ENCODE measurements around the gene TRIM24. TPM values are rescaled to one million over a fixed set of nuclear protein-coding genes. Genes with fewer than 3 reads are reported as not detected.

The TRIM24 gene
- total RNA-seq, 6 donors from 2014 or later, result 11.5 to 30.6 (median 23.7) TPM

- no peak for TF ChIP-seq POLR2AphosphoS5 (IDR thresholded peaks at IDR 0.05)
- H3K36me3 ChIP-seq, result no peaks in the 10 kb centered on the region
- no peak overlapping the region for H3K4me3 ChIP-seq
- no peak overlapping the region for H3K27ac ChIP-seq
- no peaks in the 10 kb centered on the region for H3K27me3 ChIP-seq
- no peaks in the 10 kb centered on the region for H3K9me3 ChIP-seq
- no peaks in the 10 kb centered on the region for H3K4me1 ChIP-seq
- DNase-seq (peak in 1 of 2 donors; percentile 71), ATAC-seq (ENCODE audit: low FRiP score in 2 of 2) (no peak)
- WGBS, 2 donors, result 95 to 96% methylated on average over 7 to 17 of the region's 17 CpGs
Measured at GRCh38 chr7:138440460-138440859, 19.6 kb upstream of the TRIM24 start.

- ATAC-seq (ENCODE audit: low FRiP score in 2 of 2) (no peak), DNase-seq (no peak)
- TF ChIP-seq, protein P1, sequence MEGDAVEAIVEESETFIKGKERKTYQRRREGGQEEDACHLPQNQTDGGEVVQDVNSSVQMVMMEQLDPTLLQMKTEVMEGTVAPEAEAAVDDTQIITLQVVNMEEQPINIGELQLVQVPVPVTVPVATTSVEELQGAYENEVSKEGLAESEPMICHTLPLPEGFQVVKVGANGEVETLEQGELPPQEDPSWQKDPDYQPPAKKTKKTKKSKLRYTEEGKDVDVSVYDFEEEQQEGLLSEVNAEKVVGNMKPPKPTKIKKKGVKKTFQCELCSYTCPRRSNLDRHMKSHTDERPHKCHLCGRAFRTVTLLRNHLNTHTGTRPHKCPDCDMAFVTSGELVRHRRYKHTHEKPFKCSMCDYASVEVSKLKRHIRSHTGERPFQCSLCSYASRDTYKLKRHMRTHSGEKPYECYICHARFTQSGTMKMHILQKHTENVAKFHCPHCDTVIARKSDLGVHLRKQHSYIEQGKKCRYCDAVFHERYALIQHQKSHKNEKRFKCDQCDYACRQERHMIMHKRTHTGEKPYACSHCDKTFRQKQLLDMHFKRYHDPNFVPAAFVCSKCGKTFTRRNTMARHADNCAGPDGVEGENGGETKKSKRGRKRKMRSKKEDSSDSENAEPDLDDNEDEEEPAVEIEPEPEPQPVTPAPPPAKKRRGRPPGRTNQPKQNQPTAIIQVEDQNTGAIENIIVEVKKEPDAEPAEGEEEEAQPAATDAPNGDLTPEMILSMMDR (IDR thresholded peaks at IDR 0.05), result no peak
- TF ChIP-seq POLR2A (IDR thresholded peaks at IDR 0.05) (no peak), POLR2AphosphoS5 (IDR thresholded peaks at IDR 0.05) (no peak), EP300 (IDR thresholded peaks at IDR 0.05) (no peak)
- no peak overlapping the region for H3K27ac ChIP-seq
- H3K9me3 ChIP-seq, result no peaks in the 10 kb centered on the region
- WGBS, 2 donors, result 98 to 100% methylated on average over 3 of the region's 3 CpGs
- no peak overlapping the region for H3K4me3 ChIP-seq
- H3K4me1 ChIP-seq, result no peaks in the 10 kb centered on the region
- H3K36me3 ChIP-seq, result no peaks in the 10 kb centered on the region
- H3K27me3 ChIP-seq, result no peaks in the 10 kb centered on the region
Measured at GRCh38 chr7:138442822-138443221, 17.2 kb upstream of the TRIM24 start.

DNA sequence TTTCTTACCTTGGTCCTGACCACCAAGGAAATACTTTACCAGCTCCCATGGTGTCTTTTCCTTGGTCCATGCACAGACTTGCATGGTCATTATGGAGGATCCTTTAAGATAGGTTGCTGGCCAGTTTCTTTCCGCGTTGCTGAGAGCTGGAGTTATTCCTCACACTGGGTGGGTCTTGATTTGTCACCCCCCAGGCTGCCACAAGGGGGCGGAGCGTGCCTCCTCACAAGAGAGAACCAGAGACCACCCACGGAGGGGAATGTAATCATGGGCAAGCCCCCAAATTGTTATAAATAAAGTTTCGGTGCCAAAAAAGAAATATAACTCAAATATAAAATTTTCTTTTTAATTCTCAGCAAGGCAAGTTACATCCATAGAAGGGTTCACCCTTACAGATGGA, 10.5 kb upstream of the TRIM24 start:
- no peak overlapping the region for H3K27ac ChIP-seq
- H3K36me3 ChIP-seq, result no peaks in the 10 kb centered on the region

DNA sequence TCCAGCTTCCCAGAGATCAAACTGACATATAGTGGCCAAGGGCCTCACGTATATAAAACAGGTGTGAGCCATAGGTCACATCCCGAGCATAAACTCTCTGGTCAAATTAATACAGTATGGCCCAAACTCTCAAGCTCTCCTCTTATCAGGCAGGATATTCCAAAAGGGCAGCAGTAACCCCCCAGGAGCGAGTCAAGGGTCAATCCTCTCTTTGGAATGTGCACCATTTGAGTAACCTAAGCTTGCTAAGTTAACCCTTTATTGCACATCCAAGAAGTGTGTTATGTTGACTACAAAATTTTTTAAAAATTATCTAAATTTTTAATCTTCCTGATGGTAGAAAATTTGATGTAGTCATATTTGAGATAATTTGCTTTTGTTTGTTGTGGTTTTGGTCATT, 4.5 kb upstream of the TRIM24 start:
- Histone ChIP-seq H3K4me1 (peaks cover 0 to 4% (median 0%) of the 10 kb centered on the region in 4 donors), H3K36me3 (no peaks in the 10 kb centered on the region), H3K27me3 (no peaks in the 10 kb centered on the region), H3K9me3 (no peaks in the 10 kb centered on the region), H3K27ac (no peak overlapping the region), H3K4me3 (no peak overlapping the region)
- DNase-seq, result no peak
- TF ChIP-seq EP300 (IDR thresholded peaks at IDR 0.05), result no peak
- no peak for TF ChIP-seq POLR2AphosphoS5 (IDR thresholded peaks at IDR 0.05)
- TF ChIP-seq, protein P1 (IDR thresholded peaks at IDR 0.05), result no peak
- TF ChIP-seq POLR2A (IDR thresholded peaks at IDR 0.05), result no peak
- 80 to 85% methylated on average over 3 of the region's 3 CpGs for WGBS, 2 donors
- ATAC-seq (ENCODE audit: low FRiP score in 2 of 2), result no peak

More for the DNA sequence above, 10.5 kb upstream of the TRIM24 start:
- no peaks in the 10 kb centered on the region for H3K4me1 ChIP-seq
- no peak for DNase-seq
- H3K4me3 ChIP-seq, result no peak overlapping the region
- H3K9me3 ChIP-seq, result no peaks in the 10 kb centered on the region
- TF ChIP-seq, protein P1 (IDR thresholded peaks at IDR 0.05), result peak in 1 of 6 experiments; percentile 7
- no peak for TF ChIP-seq POLR2A (IDR thresholded peaks at IDR 0.05)
- no peak for ATAC-seq (ENCODE audit: low FRiP score in 2 of 2)
- H3K27me3 ChIP-seq, result no peaks in the 10 kb centered on the region
- 90 to 98% methylated on average over 6 of the region's 6 CpGs for WGBS, 2 donors

DNA sequence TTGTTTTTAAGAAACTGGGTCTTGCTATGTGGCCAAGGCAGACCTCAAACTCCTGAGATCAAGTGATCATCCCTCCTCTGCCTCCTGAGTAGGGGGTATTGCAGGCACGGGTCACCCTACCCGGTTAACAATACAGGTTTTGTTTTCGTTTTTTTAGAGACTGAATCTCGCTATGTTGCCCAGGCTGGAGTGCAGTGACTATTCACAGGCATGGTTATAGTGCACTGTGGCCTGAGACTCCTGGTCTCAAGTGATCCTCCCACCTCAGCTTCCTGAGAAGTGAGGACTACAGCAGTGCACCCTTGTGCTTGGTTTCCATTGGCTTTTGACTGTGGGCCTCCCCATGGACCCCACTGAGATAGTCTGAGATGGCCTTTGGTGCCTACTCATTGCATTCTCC, 3.8 kb upstream of the TRIM24 start:
- Histone ChIP-seq H3K9me3 (no peaks in the 10 kb centered on the region), H3K4me3 (no peak overlapping the region), H3K36me3 (no peaks in the 10 kb centered on the region), H3K4me1 (peaks cover 0 to 4% (median 0%) of the 10 kb centered on the region in 4 donors), H3K27me3 (no peaks in the 10 kb centered on the region), H3K27ac (no peak overlapping the region)
- ATAC-seq (ENCODE audit: low FRiP score in 2 of 2) (no peak), DNase-seq (no peak)
- WGBS, 2 donors, result 87 to 94% methylated on average over 4 of the region's 4 CpGs
- no peak for TF ChIP-seq POLR2A (IDR thresholded peaks at IDR 0.05)
- TF ChIP-seq, protein P1 (IDR thresholded peaks at IDR 0.05), result no peak
- no peak for TF ChIP-seq POLR2AphosphoS5 (IDR thresholded peaks at IDR 0.05)
- no peak for TF ChIP-seq EP300 (IDR thresholded peaks at IDR 0.05)
